IPS DF 6.9 (cell line): ENCODE measurements around the gene CIAPIN1.

Source experiments
- DNase-seq: peaks from one replicate; pipeline ENCODE4 v3.0.0-alpha.2; 2013; ENCODE audit warnings: low read depth, low spot score
- H3K27ac ChIP-seq: one replicate; pipeline ENCODE4 v1.5.1; 2013; ENCODE audit warnings: low read length, control low read depth
- H3K27me3 ChIP-seq: 2 replicates; pipeline ENCODE4 v1.6.1; 2013; ENCODE audit warnings: mild to moderate bottlenecking, low read length; ENCODE audit not compliant: control insufficient read depth, insufficient read depth
- H3K36me3 ChIP-seq: 2 replicates; pipeline ENCODE4 v1.6.1; 2013; ENCODE audit warnings: low read length; ENCODE audit not compliant: control insufficient read depth, insufficient read depth
- H3K4me1 ChIP-seq: 2 replicates; pipeline ENCODE4 v1.6.1; 2013; ENCODE audit warnings: low read length; ENCODE audit not compliant: control insufficient read depth, insufficient read depth
- H3K4me3 ChIP-seq: 2 replicates; pipeline ENCODE4 v1.5.1; 2013; ENCODE audit warnings: mild to moderate bottlenecking, low read length
- H3K9me3 ChIP-seq: 2 replicates; pipeline ENCODE4 v1.6.1; 2013; ENCODE audit warnings: low read length, inconsistent platforms; ENCODE audit not compliant: control insufficient read depth, insufficient read depth
- whole genome bisulfite sequencing: extraction: QIAGEN DNeasy Blood & Tissue Kit; methylation state at CpG from one replicate; pipeline ENCODE4 v1.1.7; 2013; ENCODE audit warnings: mixed read lengths, missing lambda C conversion rate; ENCODE audit not compliant: insufficient read length, insufficient coverage; 5-methylcytosine and 5-hydroxymethylcytosine counted together

The CIAPIN1 gene

GRCh38 chr16:57422026-57422944 lies 24.9 kb downstream of the CIAPIN1 start:
- no peak for DNase-seq
- H3K4me3 ChIP-seq: no peak overlapping the region
- no peaks in the 10 kb centered on the region for H3K36me3 ChIP-seq
- H3K4me1 ChIP-seq: no peaks in the 10 kb centered on the region
- no peaks in the 10 kb centered on the region for H3K27me3 ChIP-seq
- no peaks in the 10 kb centered on the region for H3K9me3 ChIP-seq
- WGBS: no CpG with 5 or more reads among the region's 10 CpGs
- no peak overlapping the region for H3K27ac ChIP-seq

GRCh38 chr16:57419506-57419905 lies 27.7 kb downstream of the CIAPIN1 start:
- Histone ChIP-seq H3K9me3 (no peaks in the 10 kb centered on the region), H3K36me3 (no peaks in the 10 kb centered on the region), H3K4me3 (no peak overlapping the region), H3K27ac (no peak overlapping the region), H3K27me3 (no peaks in the 10 kb centered on the region), H3K4me1 (no peaks in the 10 kb centered on the region; the same call in 1 of the 2 replicates)
- DNase-seq: no peak
- WGBS: no CpG with 5 or more reads among the region's 6 CpGs

- Histone ChIP-seq H3K27ac (no peak overlapping the region), H3K4me1 (no peaks in the 10 kb centered on the region; the same call in none of the 2 replicates), H3K36me3 (no peaks in the 10 kb centered on the region), H3K4me3 (no peak overlapping the region; the same call in 1 of the 2 replicates), H3K27me3 (no peaks in the 10 kb centered on the region), H3K9me3 (no peaks in the 10 kb centered on the region)
- no CpG with 5 or more reads among the region's 16 CpGs for WGBS
- no peak for DNase-seq
These were observed 31.1 kb downstream of the CIAPIN1 start for GRCh38 chr16:57416084-57416483.

GRCh38 chr16:57413733-57414132 lies 33.5 kb downstream of the CIAPIN1 start:
- Histone ChIP-seq H3K36me3 (no peaks in the 10 kb centered on the region), H3K4me1 (peaks cover 2% of the 10 kb centered on the region), H3K27ac (no peak overlapping the region), H3K4me3 (no peak overlapping the region), H3K9me3 (no peaks in the 10 kb centered on the region), H3K27me3 (no peaks in the 10 kb centered on the region)
- WGBS: no CpG with 5 or more reads among the region's 7 CpGs
- no peak for DNase-seq

- no peak overlapping the region for H3K27ac ChIP-seq
- H3K36me3 ChIP-seq: no peaks in the 10 kb centered on the region
- no peak for DNase-seq
- WGBS: no CpG with 5 or more reads among the region's 5 CpGs
- H3K9me3 ChIP-seq: no peaks in the 10 kb centered on the region
- peaks cover 2% of the 10 kb centered on the region for H3K4me1 ChIP-seq
- H3K4me3 ChIP-seq: no peak overlapping the region
- H3K27me3 ChIP-seq: no peaks in the 10 kb centered on the region
These were observed 33.9 kb downstream of the CIAPIN1 start for GRCh38 chr16:57413301-57413730.

GRCh38 chr16:57412584-57412983 lies 34.6 kb downstream of the CIAPIN1 start:
- Histone ChIP-seq H3K4me3 (no peak overlapping the region), H3K4me1 (peaks cover 2% of the 10 kb centered on the region), H3K9me3 (no peaks in the 10 kb centered on the region), H3K27ac (no peak overlapping the region), H3K36me3 (no peaks in the 10 kb centered on the region), H3K27me3 (no peaks in the 10 kb centered on the region)
- DNase-seq: no peak
- WGBS: no CpG with 5 or more reads among the region's 9 CpGs

GRCh38 chr16:57411362-57411976 lies 35.7 kb downstream of the CIAPIN1 start:
- H3K27me3 ChIP-seq: no peaks in the 10 kb centered on the region
- H3K4me3 ChIP-seq: no peak overlapping the region
- no peaks in the 10 kb centered on the region for H3K9me3 ChIP-seq
- no peak overlapping the region for H3K27ac ChIP-seq
- DNase-seq: no peak
- H3K36me3 ChIP-seq: no peaks in the 10 kb centered on the region
- no CpG with 5 or more reads among the region's 12 CpGs for WGBS
- H3K4me1 ChIP-seq: peaks cover 2% of the 10 kb centered on the region

GRCh38 chr16:57409870-57410587 lies 37.2 kb downstream of the CIAPIN1 start:
- Histone ChIP-seq H3K27me3 (no peaks in the 10 kb centered on the region), H3K9me3 (no peaks in the 10 kb centered on the region), H3K36me3 (no peaks in the 10 kb centered on the region; the same call in 1 of the 2 replicates), H3K27ac (no peak overlapping the region), H3K4me1 (peaks cover 2% of the 10 kb centered on the region; the same call in 1 of the 2 replicates), H3K4me3 (no peak overlapping the region)
- WGBS: no CpG with 5 or more reads among the region's 14 CpGs
- DNase-seq: no peak

GRCh38 chr16:57409065-57409464 lies 38.1 kb downstream of the CIAPIN1 start:
- Histone ChIP-seq H3K4me3 (no peak overlapping the region), H3K27ac (no peak overlapping the region), H3K36me3 (no peaks in the 10 kb centered on the region; the same call in 1 of the 2 replicates), H3K4me1 (peaks cover 2% of the 10 kb centered on the region; the same call in 1 of the 2 replicates), H3K27me3 (no peaks in the 10 kb centered on the region), H3K9me3 (no peaks in the 10 kb centered on the region)
- no peak for DNase-seq
- WGBS: no CpG with 5 or more reads among the region's 5 CpGs
